Activated CD8-positive, alpha-beta memory T cell treated with anti-CD3 and anti-CD28 coated beads, Interleukin-2, amount 50 U/mL, for 4 hours (primary cell): Measurements from ENCODE around the gene YKT6.
A peak's percentile ranks its signal among the peaks of the same experiment; 100 is the strongest.
"Not testable (repeated sequence)": the region's sequence is repeated elsewhere in the genome, so short reads cannot be mapped to it uniquely, and the experiment has no call there.

Experiments
- DNase-seq: peaks from one replicate; pipeline ENCODE4 v3.0.0-alpha.2; 2020

The YKT6 gene

GRCh38 chr7:44200699-44201461, at the start of gene YKT6:
YKT6 (plus strand) TSS chr7:44200978; CDS start chr7:44201136, 158 bp downstream.
- DNase-seq = peak; percentile 93

GRCh38 chr7:44151956-44152355, 48.8 kb upstream of the YKT6 start:
- no peak for DNase-seq

- DNase-seq = no peak
These were observed 47.5 kb upstream of the YKT6 start for GRCh38 chr7:44152971-44153947.

- DNase-seq = no peak
These were observed 46.8 kb upstream of the YKT6 start for GRCh38 chr7:44153948-44154335.

GRCh38 chr7:44154703-44155102, 46.1 kb upstream of the YKT6 start:
- no peak for DNase-seq

GRCh38 chr7:44155191-44156185, 45.3 kb upstream of the YKT6 start:
- no peak for DNase-seq

- no peak for DNase-seq
These were observed 44.2 kb upstream of the YKT6 start for GRCh38 chr7:44156453-44157010.

- DNase-seq = no peak
These were observed 43.4 kb upstream of the YKT6 start for GRCh38 chr7:44157116-44158080.

GRCh38 chr7:44158096-44158872, 42.5 kb upstream of the YKT6 start:
- no peak for DNase-seq

GRCh38 chr7:44158873-44159631, 41.7 kb upstream of the YKT6 start:
- no peak for DNase-seq

GRCh38 chr7:44159824-44160630, 40.8 kb upstream of the YKT6 start:
- DNase-seq = no peak

GRCh38 chr7:44161371-44161770, 39.4 kb upstream of the YKT6 start:
- DNase-seq = no peak

GRCh38 chr7:44162179-44162578, 38.6 kb upstream of the YKT6 start:
- DNase-seq = no peak

- DNase-seq = no peak
These were observed 37.9 kb upstream of the YKT6 start for GRCh38 chr7:44162785-44163395.

- no peak for DNase-seq
These were observed 37.2 kb upstream of the YKT6 start for GRCh38 chr7:44163591-44163990.

GRCh38 chr7:44167920-44168319, 32.9 kb upstream of the YKT6 start:
- DNase-seq = no peak

GRCh38 chr7:44171901-44172300, 28.9 kb upstream of the YKT6 start:
- not testable (repeated sequence) for DNase-seq

- no peak for DNase-seq
These were observed 28.4 kb upstream of the YKT6 start for GRCh38 chr7:44172352-44172751.
